Measurements from ENCODE around the gene GRIN1. TPM values are rescaled to one million over a fixed set of nuclear protein-coding genes. Genes with fewer than 3 reads are reported as not detected.

GRIN1 gene
- total and polyA plus RNA-seq, 2 of the 13 experiments (the other 11 are each of a cell fraction or from before 2014, with no cell fraction given), result 0.13 TPM; not detected in 1

DNA sequence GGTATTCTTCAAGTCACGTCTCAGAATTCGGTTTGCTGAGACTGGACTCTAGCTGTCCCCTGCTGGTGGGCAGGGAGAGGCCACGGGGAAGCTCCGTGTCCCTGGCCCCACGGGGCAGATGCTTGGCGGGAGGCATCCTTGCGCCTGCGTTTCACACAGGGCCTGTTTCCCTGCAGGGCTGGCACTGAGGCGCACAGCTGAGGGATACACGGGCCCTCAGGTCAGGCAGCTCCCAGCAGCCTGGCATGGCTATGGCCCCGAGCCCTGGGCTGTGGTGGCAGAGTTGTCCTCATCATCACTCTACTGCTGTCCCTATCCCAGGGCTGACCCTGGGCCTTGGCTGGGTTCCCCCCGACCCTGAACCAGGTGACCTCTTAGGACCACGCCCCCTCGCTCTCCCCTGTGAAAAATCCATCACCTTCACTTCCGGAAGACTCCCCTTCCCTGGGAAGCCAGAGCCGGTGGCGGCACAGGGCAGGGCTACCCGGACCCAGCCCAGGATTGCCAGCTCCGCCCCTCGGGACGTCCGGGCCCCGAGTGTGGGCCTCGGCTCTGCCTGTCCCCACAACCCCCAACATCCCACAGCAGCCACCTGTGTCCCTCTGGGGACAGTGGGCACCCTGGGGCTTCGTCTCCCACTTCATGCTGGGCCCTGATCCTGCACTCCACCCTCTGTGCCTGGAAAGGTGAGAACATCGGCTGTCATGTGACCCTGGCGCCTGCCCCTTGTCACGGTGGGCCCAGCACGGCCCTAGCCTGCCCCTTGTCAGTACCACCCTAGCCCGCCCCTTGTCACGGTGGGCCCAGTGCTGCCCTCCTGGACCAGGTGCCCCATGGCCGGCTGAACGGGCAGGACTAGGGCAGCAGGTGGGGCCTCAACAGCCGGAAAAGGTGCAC lies 29.5 kb upstream of the GRIN1 start:
- BruUV-seq (replicated peaks), result no TSS peak
- no peak for DNase-seq (ENCODE audit: low spot score)
- in situ Hi-C loops (cut with HindIII; ENCODE audit: extremely low pct_ligation_motif_present, low pct_unique_long_range_greater_than_20kb), result loop anchor here (5.0 kb wide), 1 partner anchor 118 kb away; the partner anchor contains the start of genes CYSRT1 and RNF224

GRCh38 chr9:137110147-137110910 lies 28.6 kb upstream of the GRIN1 start:
- ATAC-seq (no peak), DNase-seq (ENCODE audit: low spot score) (no peak), FAIRE-seq (no peak)
- no peaks in the 10 kb centered on the region for H3K27me3 ChIP-seq (ENCODE audit: control insufficient read depth in 1 of 2, insufficient read depth in 2 of 2, low read length in 2 of 2)
- H3K9ac ChIP-seq (ENCODE audit: insufficient read depth, low read depth, low read length), result no peak overlapping the region
- no peak overlapping the region for H2AFZ ChIP-seq (ENCODE audit: low read length)
- peak overlapping the region; percentile 63 for H3K27ac ChIP-seq (ENCODE audit: extremely low read length, insufficient read depth, low read length)
- peaks cover 41% of the 10 kb centered on the region for H3K4me1 ChIP-seq (ENCODE audit: insufficient read depth, low read length)
- H3K9me3 ChIP-seq (ENCODE audit: low read length), result no peaks in the 10 kb centered on the region
- H3K4me3 ChIP-seq (replicated peaks in 1 of 3; ENCODE audit: insufficient read depth in 1 of 3, low read depth in 2 of 3, low read length in 3 of 3), result no peak overlapping the region
- ChIA-PET CTCF (ENCODE audit: low intra/inter-chr PET ratio, low total read pairs) (no interaction called here), POLR2A (no interaction called here)
- H4K20me1 ChIP-seq (ENCODE audit: insufficient read depth, low read length), result no peaks in the 10 kb centered on the region
- H3K79me2 ChIP-seq (ENCODE audit: insufficient read depth, low read length), result no peaks in the 10 kb centered on the region
- TF ChIP-seq NFE2 (CRISPR knock-in tag; IDR thresholded peaks at IDR 0.05) (no peak), ZBTB38 (CRISPR knock-in tag; IDR thresholded peaks at IDR 0.05) (peak; percentile 82), AGO2 (optimal IDR thresholded peaks at IDR 0.05; ENCODE audit: low read depth, low read length) (peak; percentile 62), ZNF776 (CRISPR knock-in tag; IDR thresholded peaks at IDR 0.05) (0 out of 2 replicates have a peak, but pooled peaks have one; percentile 40), ZNF264 (CRISPR knock-in tag; IDR thresholded peaks at IDR 0.05) (no peak)
- peaks cover 9 to 19% of the 10 kb centered on the region in 2 experiments; a peak in 4 of 5 replicates for H3K36me3 ChIP-seq (replicated peaks in 1 of 2; ENCODE audit: control insufficient read depth in 1 of 2, insufficient read depth in 2 of 2, low read length in 2 of 2)
- no peak overlapping the region for H3K4me2 ChIP-seq (ENCODE audit: low read depth, low read length)
- WGBS (ENCODE audit: low lambda C conversion rate), result 96% methylated on average over 13 of the region's 38 CpGs
- BruUV-seq (replicated peaks), result no TSS peak
- in situ Hi-C loops (cut with HindIII; ENCODE audit: extremely low pct_ligation_motif_present, low pct_unique_long_range_greater_than_20kb) (loop anchor here (5.0 kb wide), 1 partner anchor 117 kb away; the partner anchor contains the start of genes CYSRT1 and RNF224), intact Hi-C loops (cut with micrococcal nuclease; ENCODE audit: unreplicated experiment) (loop anchor here (10.0 kb wide), 1 partner anchor 64 kb away; the partner anchor contains the start of genes LRRC26 and TMEM210)

More for the DNA sequence above, 29.5 kb upstream of the GRIN1 start:
- H3K36me3 ChIP-seq (replicated peaks in 1 of 2; ENCODE audit: control insufficient read depth in 1 of 2, insufficient read depth in 2 of 2, low read length in 2 of 2), result peaks cover 11 to 19% of the 10 kb centered on the region in 2 experiments; a peak in 4 of 5 replicates
- WGBS (ENCODE audit: low lambda C conversion rate), result 91% methylated on average over 21 of the region's 34 CpGs
- H3K4me1 ChIP-seq (ENCODE audit: insufficient read depth, low read length), result peaks cover 37% of the 10 kb centered on the region
- FAIRE-seq, result no peak
- no peak for ATAC-seq
- no peak overlapping the region for H3K9ac ChIP-seq (ENCODE audit: insufficient read depth, low read depth, low read length)
- no peak overlapping the region for H3K27ac ChIP-seq (ENCODE audit: extremely low read length, insufficient read depth, low read length)
- no peak overlapping the region for H3K4me3 ChIP-seq (replicated peaks in 1 of 3; ENCODE audit: insufficient read depth in 1 of 3, low read depth in 2 of 3, low read length in 3 of 3)
- TF ChIP-seq RBM22 (optimal IDR thresholded peaks at IDR 0.05; ENCODE audit: low read length) (peak; percentile 25), ZNF720 (CRISPR knock-in tag; IDR thresholded peaks at IDR 0.05) (no peak), ZBTB3 (CRISPR knock-in tag; IDR thresholded peaks at IDR 0.05; ENCODE audit: borderline replicate concordance, low read depth) (no peak)
- H4K20me1 ChIP-seq (ENCODE audit: insufficient read depth, low read length), result no peaks in the 10 kb centered on the region
- H3K79me2 ChIP-seq (ENCODE audit: insufficient read depth, low read length), result no peaks in the 10 kb centered on the region
- H3K4me2 ChIP-seq (ENCODE audit: low read depth, low read length), result no peak overlapping the region
- H3K27me3 ChIP-seq (ENCODE audit: control insufficient read depth in 1 of 2, insufficient read depth in 2 of 2, low read length in 2 of 2), result no peaks in the 10 kb centered on the region
- H2AFZ ChIP-seq (ENCODE audit: low read length), result no peak overlapping the region
- intact Hi-C loops (cut with micrococcal nuclease; ENCODE audit: unreplicated experiment), result loop anchor here (10.0 kb wide), 1 partner anchor 65 kb away; the partner anchor contains the start of genes LRRC26 and TMEM210
- CTCF ChIA-PET (ENCODE audit: low intra/inter-chr PET ratio, low total read pairs), result no interaction called here
- POLR2A ChIA-PET, result interaction anchor here (0.9 kb wide), 1 partner anchor 9 kb away, joined by 3 read pairs; no protein-coding TSS in a partner anchor
- H3K9me3 ChIP-seq (ENCODE audit: low read length), result no peaks in the 10 kb centered on the region

All from HepG2 (cell line).